ENCODE results near the gene PPFIA2.
"Not testable (repeated sequence)": the region's sequence is repeated elsewhere in the genome, so short reads cannot be mapped to it uniquely, and the experiment has no call there.

Gene PPFIA2

GRCh38 chr12:81255456-81255855 lies 503.7 kb downstream of the PPFIA2 start:
- no peak for DNase-seq

DNA sequence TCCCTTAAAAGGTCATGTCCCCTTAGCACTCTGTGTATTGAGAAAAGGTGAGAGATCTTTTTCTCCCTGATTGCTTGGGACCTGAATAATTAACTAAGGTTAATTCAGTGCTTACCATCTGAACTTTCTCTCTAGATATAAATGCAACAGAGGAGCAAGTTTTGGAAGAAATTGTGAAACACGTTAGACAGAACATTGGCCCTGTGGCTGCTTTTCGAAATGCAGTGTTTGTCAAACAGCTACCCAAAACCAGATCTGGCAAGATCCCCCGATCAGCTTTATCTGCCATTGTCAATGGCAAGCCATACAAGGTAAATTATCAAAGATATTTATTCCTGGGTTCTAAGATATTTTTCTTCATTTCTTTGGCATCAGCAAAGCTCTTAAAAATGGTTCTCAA lies 505.8 kb downstream of the PPFIA2 start:
- DNase-seq, result no peak

- DNase-seq, result no peak
These were observed 506.9 kb downstream of the PPFIA2 start for GRCh38 chr12:81252228-81252627.

DNA sequence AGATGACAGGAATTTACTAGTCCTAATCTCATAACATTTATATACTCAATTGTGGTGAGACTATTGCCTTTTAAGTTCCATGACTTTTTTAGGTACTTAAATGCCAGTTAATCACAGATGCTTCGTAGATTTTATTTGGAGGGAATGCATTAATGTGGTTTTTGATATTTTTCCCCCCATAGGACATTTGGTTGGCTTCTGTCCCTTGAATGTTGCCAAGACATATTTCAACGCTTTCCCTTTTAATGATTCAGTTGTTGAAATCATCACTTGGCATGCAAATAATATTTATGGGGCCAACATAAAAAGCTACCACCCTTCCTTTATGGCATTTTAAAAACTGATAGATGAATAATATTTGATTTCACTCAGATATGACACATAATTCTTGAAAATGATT lies 509.2 kb downstream of the PPFIA2 start:
- no peak for DNase-seq

DNA sequence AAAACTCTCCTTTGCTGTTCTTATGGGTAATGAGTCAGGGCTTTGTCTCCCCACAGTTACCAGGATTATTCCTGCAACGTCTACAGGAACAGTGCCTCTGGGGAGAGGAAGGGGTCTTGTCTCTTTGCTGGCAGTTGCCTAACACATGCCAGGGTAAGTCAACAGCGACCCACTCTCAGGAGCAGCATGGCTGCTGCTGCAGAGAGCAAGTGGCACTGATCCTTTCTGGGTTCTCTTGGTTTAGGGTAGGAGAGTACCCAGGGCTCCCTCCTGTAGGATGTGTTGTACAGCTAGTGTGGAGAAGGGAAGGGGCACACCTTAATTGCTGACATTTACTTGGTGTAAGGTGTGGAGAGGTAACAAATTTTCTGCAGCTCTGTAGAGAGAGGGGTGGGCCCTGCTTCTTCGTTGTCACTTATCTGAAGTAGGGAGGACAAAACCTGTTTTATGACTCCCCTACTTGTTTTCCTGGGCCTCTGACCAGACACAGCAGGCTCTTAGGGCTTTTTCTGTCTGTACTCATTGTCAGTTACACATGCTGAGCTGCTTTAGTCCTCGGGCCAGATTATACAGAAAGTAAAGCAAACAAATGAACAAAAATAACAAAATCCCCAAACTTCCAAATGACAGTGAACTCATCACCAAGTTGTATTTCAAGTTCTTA lies 513.1 kb downstream of the PPFIA2 start:
- no peak for DNase-seq

DNA sequence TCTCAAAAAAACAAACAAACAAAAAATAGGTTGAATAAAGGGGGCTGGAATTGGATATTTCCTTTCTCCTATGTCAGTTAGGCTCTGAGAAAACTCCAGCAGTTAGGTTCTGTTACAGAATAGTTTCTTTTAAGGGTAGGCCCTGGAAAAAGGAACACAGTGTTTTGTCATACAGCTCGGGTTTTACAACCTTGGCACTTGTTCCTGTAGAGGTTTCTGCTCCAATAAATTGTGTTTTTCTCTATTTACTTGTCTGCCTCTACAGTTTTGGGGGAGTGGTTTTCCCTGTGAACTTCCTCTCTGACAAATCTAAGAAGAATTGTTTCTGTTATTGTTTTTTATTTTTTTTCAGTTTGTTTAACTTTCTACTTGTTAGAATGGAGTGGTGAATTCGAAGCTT lies 513.7 kb downstream of the PPFIA2 start:
- DNase-seq, result no peak

- no peak for DNase-seq
These were observed 527.4 kb downstream of the PPFIA2 start for GRCh38 chr12:81231574-81232368.

DNA sequence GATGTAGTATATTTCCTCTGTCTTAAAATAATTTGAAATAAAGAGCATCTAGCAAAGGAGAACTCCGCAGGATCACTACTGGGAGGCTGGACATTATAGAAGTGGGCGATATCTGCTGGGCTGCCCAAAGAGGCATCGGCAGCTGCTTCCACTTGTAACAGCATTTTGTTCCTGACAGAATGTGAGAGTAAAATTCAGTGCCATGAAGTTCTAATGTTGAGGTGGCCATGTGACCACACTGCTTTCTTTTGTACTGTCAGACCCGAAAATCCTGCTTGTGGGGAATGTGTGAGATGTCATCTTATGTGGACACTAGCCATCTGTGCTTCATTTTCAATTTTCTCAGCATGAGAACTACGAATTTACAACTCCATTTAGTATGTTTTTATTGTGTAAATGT lies 529.4 kb downstream of the PPFIA2 start:
- DNase-seq, result no peak

- no peak for DNase-seq
These were observed 534.5 kb downstream of the PPFIA2 start for GRCh38 chr12:81224626-81225025.

DNA sequence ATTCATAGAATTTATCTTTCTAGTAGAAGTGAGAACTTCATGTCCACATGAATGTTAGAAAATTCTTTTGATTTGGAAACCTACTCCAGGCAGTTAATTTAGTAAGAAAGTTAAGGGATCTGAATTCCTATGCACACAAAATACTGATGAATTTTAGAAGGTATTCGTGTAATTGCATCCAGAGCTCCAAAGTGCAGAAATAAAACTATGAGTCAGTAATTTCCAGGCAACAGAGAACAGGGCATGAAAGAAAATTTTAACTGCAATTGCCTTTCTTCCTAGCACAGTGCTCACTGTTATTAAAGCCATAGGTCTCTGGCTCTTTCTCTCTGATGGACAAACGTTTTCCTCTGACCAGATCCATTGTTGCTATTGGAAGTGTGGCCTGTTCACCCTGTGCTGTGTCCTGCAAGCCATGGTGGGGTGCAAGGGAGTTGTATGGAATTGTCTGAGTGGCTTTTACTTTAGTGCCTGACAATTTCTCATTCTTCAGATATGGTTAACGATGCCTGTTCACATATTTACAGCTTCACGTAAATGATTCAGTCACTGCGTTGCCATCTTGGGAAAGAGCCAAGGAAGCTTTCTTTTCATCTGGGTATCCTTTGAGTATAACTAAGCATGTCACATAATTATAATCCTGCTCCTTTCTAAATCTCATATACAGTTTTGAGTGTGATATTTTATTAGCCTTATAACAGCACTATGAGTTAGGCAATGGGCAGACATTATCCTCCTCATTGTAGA lies 536.1 kb downstream of the PPFIA2 start:
- DNase-seq, result no peak

DNA sequence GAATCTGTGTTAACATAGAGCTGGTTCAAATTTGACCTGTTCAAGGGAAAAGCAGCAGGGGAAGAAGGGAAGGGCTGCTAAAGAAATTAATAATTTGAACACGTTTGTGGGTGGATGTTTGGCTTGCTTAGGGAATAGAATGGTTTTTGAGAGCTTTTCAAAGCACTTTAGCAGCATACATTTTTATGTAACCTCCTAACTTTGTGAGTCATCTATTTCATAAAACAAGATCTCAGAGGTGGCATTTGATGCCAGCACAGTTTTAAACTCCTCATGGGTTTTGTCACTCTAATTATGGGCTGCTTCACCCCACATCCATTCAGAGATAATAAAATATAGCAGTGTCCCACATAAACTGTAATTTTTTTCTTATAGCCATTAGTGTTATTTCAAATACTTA lies 537.5 kb downstream of the PPFIA2 start:
- no peak for DNase-seq

GRCh38 chr12:81216739-81217138 lies 542.4 kb downstream of the PPFIA2 start:
- DNase-seq, result no peak

GRCh38 chr12:81212996-81213696 lies 546.0 kb downstream of the PPFIA2 start:
- DNase-seq, result no peak

- DNase-seq, result no peak
These were observed 547.8 kb downstream of the PPFIA2 start for GRCh38 chr12:81211306-81211705.

GRCh38 chr12:81209772-81210225 lies 549.4 kb downstream of the PPFIA2 start:
- not testable (repeated sequence) for DNase-seq

- DNase-seq, result no peak
These were observed 550.1 kb downstream of the PPFIA2 start for GRCh38 chr12:81209012-81209411.

GRCh38 chr12:81208187-81208911 lies 550.8 kb downstream of the PPFIA2 start:
- DNase-seq, result no peak

Measured in NCI-H526 treated with DMSO at 0.1 percent for 48 hours (cell line).